ENCODE measurements around the gene SLC34A3. TPM values are rescaled to one million over a fixed set of nuclear protein-coding genes. Genes with fewer than 3 reads are reported as not detected.

The SLC34A3 gene
- total and polyA plus RNA-seq, 2 donors (not counting 3 experiments of a cell fraction or from before 2014, with no cell fraction given): not detected

DNA sequence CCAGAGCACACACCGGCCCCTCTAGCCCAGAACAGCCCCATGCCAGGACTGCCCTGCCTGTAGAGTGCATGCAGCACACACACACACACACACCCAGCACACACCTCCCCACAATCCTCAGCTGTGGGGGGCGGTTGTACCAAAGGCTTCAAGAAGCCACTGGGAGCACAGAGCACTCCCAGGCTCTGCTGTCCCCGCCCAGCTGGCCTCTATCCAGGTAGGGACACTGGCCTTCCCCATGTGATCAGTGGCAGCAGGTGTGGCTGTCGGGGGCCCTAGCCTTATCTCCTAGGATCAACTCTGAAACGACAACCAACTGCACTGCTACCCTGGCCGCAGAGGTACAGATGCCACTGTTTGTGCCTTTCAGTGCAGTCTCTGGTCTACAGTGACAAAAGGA lies 44.3 kb upstream of the SLC34A3 start:
- Histone ChIP-seq H3K4me3 (replicated peaks in 1 of 3; ENCODE audit: insufficient read depth in 1 of 3, low read depth in 1 of 3, low read length in 3 of 3) (no peak overlapping the region), H3K9me3 (replicated peaks; ENCODE audit: control insufficient read depth, insufficient read depth, low read length) (no peaks in the 10 kb centered on the region), H3K27me3 (ENCODE audit: control insufficient read depth in 2 of 2, insufficient read depth in 2 of 2, low read length in 2 of 2) (no peaks in the 10 kb centered on the region), H3K27ac (ENCODE audit: insufficient read depth, low read depth, low read length) (no peak overlapping the region), H2AFZ (ENCODE audit: low read depth, low read length) (no peak overlapping the region), H3K36me3 (ENCODE audit: control insufficient read depth in 2 of 2, extremely low read depth in 1 of 2, insufficient read depth in 2 of 2, low read length in 2 of 2) (peaks cover 0 to 41% of the 10 kb centered on the region in 2 experiments), H3K4me2 (ENCODE audit: insufficient read depth, low read length) (no peak overlapping the region), H3K79me2 (ENCODE audit: control insufficient read depth, insufficient read depth, low read length) (peaks cover 33% of the 10 kb centered on the region), H3K4me1 (ENCODE audit: control insufficient read depth, extremely low read depth, insufficient read depth, low read length) (peaks cover 17% of the 10 kb centered on the region), H3K9me1 (replicated peaks; ENCODE audit: control insufficient read depth, extremely low read depth, insufficient read depth, low read length) (no peaks in the 10 kb centered on the region), H3K9ac (replicated peaks; ENCODE audit: extremely low read depth, insufficient read depth, low read length) (no peak overlapping the region), H4K20me1 (replicated peaks; ENCODE audit: control insufficient read depth, extremely low read depth, insufficient read depth, low read length) (no peaks in the 10 kb centered on the region)
- DNase-seq (ENCODE audit: low read depth, low spot score) (no peak), FAIRE-seq (no peak)
- ChIA-PET POLR2A (no interaction called here), CTCF (no interaction called here)
- intact Hi-C loops (cut with micrococcal nuclease): no loop called here
- BruUV-seq (replicated peaks): no TSS peak
- TF ChIP-seq JUN (IDR thresholded peaks at IDR 0.05; ENCODE audit: borderline replicate concordance, insufficient read depth, insufficient read length, low read depth) (no peak), POLR2A (IDR thresholded peaks at IDR 0.05; ENCODE audit: low read depth, low read length) (no peak), GATA2 (IDR thresholded peaks at IDR 0.05; ENCODE audit: insufficient read depth, insufficient read length, low read depth, low read length) (no peak), MAX (IDR thresholded peaks at IDR 0.05; ENCODE audit: insufficient read depth, insufficient read length) (no peak)
- dilution Hi-C loops (cut with MboI; ENCODE audit: extremely low pct_ligation_motif_present, low sequenced_read_pairs): no loop called here

DNA sequence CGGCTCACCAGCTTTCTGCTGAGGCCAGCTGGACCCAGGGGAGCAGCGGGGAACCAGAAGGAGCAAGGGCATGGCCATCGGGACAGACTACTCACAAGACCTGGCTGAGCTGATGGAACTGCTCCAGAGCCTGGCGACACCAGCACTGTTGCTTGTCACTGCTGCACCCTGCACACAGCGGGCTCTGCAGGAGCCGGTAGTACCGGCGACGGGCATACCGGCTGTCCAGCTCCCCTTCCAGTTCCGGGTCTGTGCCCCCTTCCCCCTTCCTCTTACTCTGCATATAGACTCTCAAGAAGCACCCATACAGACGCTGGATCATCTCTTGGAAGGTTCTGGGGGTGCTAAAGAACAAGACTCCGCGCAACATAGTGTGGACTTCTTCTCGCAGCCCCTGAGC lies 43.3 kb upstream of the SLC34A3 start:
- BruUV-seq (replicated peaks): no TSS peak
- peak overlapping the region; percentile 62 for H3K4me2 ChIP-seq (ENCODE audit: insufficient read depth, low read length)
- POLR2A ChIA-PET: no interaction called here
- H3K27ac ChIP-seq (ENCODE audit: insufficient read depth, low read depth, low read length): no peak overlapping the region
- H3K4me3 ChIP-seq (replicated peaks in 1 of 3; ENCODE audit: insufficient read depth in 1 of 3, low read depth in 1 of 3, low read length in 3 of 3): peak overlapping the region; percentile 57 to 86 (median 64)
- no peak for TF ChIP-seq MYC (IDR thresholded peaks at IDR 0.05; ENCODE audit: low read depth, low read length)
- TF ChIP-seq POLR2AphosphoS5 (IDR thresholded peaks at IDR 0.05; ENCODE audit: insufficient read depth, low read depth, low read length): no peak
- no peak for TF ChIP-seq POLR2A (IDR thresholded peaks at IDR 0.05; ENCODE audit: low read depth, low read length)
- no peak for TF ChIP-seq MAX (IDR thresholded peaks at IDR 0.05; ENCODE audit: insufficient read depth, insufficient read length)
- TF ChIP-seq EZH2 (IDR thresholded peaks at IDR 0.05; ENCODE audit: borderline replicate concordance, low read depth, low read length, severe bottlenecking): no peak
- TF ChIP-seq GATA2 (IDR thresholded peaks at IDR 0.05; ENCODE audit: insufficient read depth, insufficient read length, low read depth, low read length): no peak
- TF ChIP-seq, protein P1, sequence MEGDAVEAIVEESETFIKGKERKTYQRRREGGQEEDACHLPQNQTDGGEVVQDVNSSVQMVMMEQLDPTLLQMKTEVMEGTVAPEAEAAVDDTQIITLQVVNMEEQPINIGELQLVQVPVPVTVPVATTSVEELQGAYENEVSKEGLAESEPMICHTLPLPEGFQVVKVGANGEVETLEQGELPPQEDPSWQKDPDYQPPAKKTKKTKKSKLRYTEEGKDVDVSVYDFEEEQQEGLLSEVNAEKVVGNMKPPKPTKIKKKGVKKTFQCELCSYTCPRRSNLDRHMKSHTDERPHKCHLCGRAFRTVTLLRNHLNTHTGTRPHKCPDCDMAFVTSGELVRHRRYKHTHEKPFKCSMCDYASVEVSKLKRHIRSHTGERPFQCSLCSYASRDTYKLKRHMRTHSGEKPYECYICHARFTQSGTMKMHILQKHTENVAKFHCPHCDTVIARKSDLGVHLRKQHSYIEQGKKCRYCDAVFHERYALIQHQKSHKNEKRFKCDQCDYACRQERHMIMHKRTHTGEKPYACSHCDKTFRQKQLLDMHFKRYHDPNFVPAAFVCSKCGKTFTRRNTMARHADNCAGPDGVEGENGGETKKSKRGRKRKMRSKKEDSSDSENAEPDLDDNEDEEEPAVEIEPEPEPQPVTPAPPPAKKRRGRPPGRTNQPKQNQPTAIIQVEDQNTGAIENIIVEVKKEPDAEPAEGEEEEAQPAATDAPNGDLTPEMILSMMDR (IDR thresholded peaks at IDR 0.05; ENCODE audit: extremely low read depth in 1 of 2, insufficient read depth in 1 of 2, low read depth in 1 of 2, low read length in 2 of 2): no peak
- TF ChIP-seq FOS (IDR thresholded peaks at IDR 0.05; ENCODE audit: borderline replicate concordance, insufficient read depth, low read length): no peak
- no peak for TF ChIP-seq JUN (IDR thresholded peaks at IDR 0.05; ENCODE audit: borderline replicate concordance, insufficient read depth, insufficient read length, low read depth)
- H3K9me1 ChIP-seq (replicated peaks; ENCODE audit: control insufficient read depth, extremely low read depth, insufficient read depth, low read length): no peaks in the 10 kb centered on the region
- H3K27me3 ChIP-seq (ENCODE audit: control insufficient read depth in 2 of 2, insufficient read depth in 2 of 2, low read length in 2 of 2): no peaks in the 10 kb centered on the region
- no peaks in the 10 kb centered on the region for H4K20me1 ChIP-seq (replicated peaks; ENCODE audit: control insufficient read depth, extremely low read depth, insufficient read depth, low read length)
- peak overlapping the region; percentile 61 for H3K9ac ChIP-seq (replicated peaks; ENCODE audit: extremely low read depth, insufficient read depth, low read length)
- CTCF ChIA-PET: interaction anchor here (2.2 to 2.6 kb wide), 2 partner anchors 11 to 31 kb away, joined by 5 to 13 read pairs; no protein-coding TSS in a partner anchor
- peaks cover 17% of the 10 kb centered on the region for H3K4me1 ChIP-seq (ENCODE audit: control insufficient read depth, extremely low read depth, insufficient read depth, low read length)
- no peak for FAIRE-seq
- no peak overlapping the region for H2AFZ ChIP-seq (ENCODE audit: low read depth, low read length)
- intact Hi-C loops (cut with micrococcal nuclease): no loop called here
- peaks cover 0 to 44% of the 10 kb centered on the region in 2 experiments for H3K36me3 ChIP-seq (ENCODE audit: control insufficient read depth in 2 of 2, extremely low read depth in 1 of 2, insufficient read depth in 2 of 2, low read length in 2 of 2)
- no peak for DNase-seq (ENCODE audit: low read depth, low spot score)
- no peaks in the 10 kb centered on the region for H3K9me3 ChIP-seq (replicated peaks; ENCODE audit: control insufficient read depth, insufficient read depth, low read length)
- H3K79me2 ChIP-seq (ENCODE audit: control insufficient read depth, insufficient read depth, low read length): peaks cover 33% of the 10 kb centered on the region
- dilution Hi-C loops (cut with MboI; ENCODE audit: extremely low pct_ligation_motif_present, low sequenced_read_pairs): no loop called here
